ENCODE results near the gene ARHGEF4.

Gene ARHGEF4

DNA sequence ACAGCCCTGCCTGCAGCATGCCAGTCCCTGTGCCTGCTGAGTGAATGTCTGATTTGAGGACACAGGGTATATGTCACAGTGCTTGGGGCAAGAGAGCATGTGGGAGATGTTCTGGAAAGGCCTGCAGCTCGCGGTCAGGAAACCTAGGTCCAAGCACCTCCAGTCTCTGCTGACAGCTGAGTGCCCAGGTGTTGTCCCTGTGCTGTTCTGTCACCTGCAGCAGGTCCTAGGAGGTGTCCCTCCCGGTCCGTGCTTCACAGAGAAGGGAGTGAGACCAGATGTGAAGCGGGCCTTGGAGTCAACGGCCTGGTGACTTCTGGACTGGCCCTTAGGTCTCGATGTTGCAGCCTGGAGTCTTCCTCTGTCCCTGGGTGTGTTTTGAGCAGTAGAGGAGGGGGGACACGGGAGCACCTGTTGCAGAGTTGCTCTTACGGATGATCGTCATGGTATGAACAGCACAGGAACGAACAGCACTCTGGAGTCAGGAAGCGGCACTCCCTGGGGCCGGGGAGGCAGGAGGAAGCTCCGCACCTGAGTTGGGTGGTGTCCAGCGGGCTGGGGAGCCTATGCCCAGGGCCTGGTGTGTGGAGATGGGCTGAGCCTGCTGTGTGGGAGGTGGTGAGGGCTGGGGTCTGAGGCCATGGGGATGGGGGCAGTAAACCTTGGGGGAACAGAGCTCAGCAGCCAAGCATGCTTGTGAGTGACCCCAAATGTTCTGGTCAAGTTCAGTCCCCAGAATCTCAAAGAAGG is 21.6 kb upstream of the ARHGEF4 start:
- DNase-seq (ENCODE audit: low read depth, low spot score), result no peak

DNA sequence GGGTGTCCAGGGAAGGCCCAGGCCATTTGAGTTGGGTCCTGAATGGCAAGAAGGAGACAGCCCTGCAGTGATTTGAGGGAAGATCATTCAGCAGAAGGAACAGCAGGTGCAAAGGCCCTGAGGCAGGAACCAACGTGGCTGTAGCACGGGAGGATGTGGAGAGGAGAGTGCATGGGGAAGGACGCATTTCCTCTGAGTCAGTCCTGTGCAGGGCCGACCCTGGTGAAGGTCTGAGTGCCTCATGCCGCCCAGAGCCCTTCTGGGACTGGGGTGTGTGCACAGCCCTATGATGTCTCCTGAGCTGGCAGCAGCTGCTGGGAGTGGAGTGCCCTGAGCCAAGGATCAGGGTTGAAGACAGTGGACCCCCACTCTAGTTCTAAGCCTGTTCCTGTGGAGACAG is 17.9 kb upstream of the ARHGEF4 start:
- DNase-seq (ENCODE audit: low read depth, low spot score), result no peak

DNA sequence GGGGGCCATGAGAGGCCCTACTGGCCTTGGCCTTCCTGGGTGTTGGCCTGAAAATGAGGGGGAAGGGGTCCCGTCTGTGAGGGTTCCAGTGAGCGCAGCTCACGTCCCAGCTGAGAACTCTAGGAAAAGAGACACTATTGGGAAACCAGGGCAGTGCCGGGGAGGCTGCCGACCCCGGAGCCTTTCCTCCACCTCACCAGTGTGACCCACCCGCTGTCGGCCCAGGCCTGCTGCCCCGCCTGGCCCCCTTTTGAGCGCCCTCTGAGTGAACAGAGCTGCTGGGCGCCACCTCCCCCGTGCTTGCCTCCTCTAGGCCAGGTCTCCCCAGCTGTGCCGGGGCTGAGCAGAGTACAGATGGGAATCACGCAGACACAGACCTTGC is 17.5 kb upstream of the ARHGEF4 start:
- DNase-seq (ENCODE audit: low read depth, low spot score), result no peak

DNA sequence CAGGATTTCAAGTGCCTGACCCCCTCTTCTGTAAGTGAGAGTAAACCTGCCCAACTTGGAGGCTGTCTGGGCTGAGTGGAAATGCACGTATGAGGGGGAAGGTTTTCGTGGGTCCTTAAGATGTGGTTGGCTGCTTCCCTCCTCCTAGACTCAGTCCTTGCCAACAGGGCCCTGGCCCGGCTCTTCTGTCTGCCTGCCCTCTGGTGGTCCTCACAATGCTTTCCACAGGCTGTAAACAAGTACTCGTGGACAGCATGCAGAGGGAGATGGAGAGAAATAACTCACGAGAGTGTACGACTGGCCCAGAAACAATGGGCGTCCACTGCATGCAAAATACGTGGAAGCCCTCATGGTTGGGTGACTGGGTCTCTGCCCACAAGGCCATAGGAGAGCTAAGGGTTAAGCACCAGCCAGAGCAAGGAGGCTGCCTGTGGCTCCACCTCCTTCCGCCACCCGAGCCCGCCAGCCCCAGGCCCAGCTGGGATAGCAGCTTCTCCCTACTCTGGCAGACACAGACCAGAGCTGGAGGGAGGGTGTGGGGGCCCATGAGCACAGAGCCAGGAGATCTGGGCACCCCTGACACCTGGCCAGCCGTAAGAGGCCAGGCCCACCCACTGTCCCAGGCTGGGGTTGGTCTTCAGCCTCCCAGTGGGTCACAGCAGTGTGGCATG is 17.0 kb upstream of the ARHGEF4 start:
- no peak for DNase-seq (ENCODE audit: low read depth, low spot score)

DNA sequence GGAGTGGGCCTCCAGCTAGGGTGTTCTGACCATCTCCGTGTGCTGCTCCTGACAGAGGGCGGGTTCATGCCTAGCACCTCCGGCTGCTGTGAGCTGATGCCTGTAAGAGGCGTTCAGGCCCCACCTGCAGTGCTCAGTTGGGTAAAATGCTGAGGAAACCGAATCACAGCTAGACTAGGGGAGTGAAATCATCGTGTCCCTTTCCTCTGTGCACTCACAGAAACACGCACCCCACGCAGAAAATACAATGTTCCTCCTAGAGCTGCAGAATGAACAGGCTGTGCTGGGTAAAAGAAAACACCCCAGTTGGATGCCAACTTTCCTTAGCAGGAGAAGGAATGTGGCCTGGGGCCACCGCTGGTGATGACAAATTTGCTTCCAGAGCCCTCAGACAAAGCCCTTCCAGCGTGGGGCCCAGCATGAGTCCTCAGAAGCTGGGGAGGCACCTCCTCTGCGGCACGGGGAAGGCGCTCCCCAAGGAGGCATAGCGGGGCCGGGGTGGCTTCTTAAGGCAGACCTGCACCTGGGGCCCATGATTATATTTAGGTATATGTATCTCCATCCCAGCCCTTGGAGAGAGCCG is 16.3 kb upstream of the ARHGEF4 start:
- DNase-seq (ENCODE audit: low read depth, low spot score), result no peak

DNA sequence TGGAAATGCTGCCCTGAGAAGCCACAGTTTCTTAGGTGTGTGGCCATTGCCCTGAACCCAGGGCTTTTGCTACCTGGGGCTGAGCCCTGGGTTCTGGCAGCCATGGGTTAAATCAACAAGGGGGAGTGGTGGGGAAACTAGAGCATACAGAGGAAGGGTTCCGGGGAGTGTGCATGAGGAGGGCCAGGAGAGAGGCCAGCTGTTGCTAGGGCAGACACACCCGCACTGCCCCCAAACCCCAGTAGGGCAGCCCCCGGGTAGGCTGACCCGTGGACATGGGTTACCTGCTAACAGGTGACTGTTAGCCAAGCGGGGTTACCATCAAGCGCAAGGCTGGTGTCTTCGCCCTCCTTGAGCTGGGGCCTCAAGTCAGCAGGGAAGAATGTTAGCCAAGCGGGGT is 14.8 kb upstream of the ARHGEF4 start:
- DNase-seq (ENCODE audit: low read depth, low spot score), result no peak

DNA sequence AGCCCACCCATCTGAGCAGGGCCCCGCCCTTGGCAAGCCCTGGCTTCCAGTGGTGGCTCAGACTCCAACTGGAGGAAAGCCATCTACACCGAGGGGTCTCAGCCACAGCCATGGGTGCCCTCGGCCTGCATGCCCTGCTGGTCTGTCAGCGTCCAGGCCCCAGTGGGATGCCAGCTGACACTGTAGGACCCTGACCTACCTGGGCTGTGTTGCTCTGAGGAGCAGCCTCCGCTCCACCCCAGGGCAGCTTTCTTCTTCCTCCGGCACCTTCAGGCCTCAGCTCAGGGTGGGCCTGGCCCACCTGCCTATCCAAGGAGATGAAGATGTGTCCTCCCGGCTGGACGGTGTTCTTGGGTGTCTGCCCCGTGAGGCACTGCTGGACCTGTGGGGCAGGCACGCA is 13.9 kb upstream of the ARHGEF4 start:
- DNase-seq (ENCODE audit: low read depth, low spot score), result no peak

DNA sequence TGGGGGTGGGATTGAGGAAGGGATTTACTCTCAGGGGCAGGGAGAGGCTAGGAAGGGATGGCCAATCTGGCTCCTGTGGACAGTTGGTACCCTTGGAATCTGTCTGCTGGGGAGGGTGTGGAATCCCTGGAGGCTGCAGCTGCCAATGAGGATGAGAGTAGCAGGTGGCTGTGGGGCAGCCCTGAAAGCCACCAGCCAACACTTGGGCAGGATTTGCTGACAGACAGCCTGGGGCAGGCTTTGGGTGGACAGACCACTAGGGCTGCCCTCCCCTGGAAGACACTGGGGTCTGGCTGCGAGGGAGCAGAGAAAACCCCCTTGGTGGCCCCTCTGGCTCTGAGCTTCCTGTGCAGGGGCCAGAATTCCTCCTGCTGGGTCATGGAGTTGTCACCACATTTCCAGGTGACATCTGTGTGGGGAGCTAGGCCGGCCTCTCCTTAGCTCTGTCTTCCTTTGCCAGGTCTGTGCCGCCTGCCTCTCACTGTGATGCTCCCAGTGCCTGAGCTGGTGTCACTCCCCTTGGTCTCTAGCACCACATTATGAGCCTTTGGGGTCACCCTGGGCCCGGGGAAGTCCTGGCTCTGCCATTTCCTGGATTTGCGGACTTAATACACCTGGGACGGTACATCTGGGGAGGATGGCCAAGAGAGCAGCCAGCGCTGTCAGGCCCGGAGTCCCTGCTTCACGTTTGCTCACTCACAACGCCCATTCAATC is 13.4 kb upstream of the ARHGEF4 start:
- no peak for DNase-seq (ENCODE audit: low read depth, low spot score)

DNA sequence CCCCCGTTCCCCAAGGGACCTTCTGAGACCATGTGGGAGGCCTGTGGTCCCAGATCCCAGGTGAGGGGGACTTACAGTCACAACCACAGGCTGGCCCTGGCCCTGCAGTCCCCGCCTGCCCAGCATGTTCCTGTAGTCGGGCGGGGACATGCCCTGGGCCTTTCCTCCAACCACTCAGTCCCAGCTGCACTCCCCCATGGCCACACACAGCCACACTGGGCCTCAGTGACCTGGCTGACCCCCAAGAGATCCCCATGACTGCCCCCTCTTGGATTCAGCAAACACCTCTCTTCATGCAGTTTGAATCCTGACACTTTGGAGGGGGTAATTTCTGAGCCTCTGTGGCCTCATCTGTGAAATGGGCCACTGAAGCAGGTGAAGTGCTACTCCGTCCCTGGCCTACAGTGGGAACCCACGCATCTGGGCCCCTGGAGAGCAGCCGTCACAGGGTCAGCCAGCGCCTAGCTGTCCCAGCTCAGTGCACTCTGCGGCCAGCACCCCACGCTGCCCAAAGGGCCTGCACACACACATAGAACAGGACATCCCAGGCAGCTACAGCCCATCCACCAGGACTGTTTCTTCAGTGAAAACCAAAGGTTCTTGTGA is 12.7 kb upstream of the ARHGEF4 start:
- DNase-seq (ENCODE audit: low read depth, low spot score), result no peak

DNA sequence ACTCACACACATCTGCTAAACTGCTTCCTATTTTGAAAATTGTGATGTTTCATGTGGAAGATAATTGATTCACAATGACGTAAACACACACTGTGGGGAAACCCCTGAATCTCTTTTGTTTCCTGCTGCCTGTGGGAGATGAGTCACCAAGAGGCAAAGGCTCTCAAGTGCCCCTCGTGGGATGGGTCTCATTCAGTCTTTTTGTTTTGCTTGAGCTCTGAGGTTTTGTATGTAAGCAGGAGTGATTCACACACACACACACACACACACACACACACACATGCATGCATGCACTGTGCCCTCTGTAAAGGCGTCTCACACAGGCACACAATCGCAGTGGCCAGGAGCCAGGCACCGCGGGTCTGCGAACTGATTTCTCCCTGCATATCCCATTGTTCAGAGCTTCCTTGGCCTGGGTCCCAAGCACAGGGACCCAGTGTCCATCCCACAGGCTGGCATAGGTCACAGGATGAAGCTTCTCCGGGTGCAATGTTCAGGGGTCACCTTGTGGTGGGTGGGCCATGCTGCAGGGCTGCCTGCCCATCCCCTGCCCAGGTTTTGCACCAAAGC is 12.1 kb upstream of the ARHGEF4 start:
- no peak for DNase-seq (ENCODE audit: low read depth, low spot score)

DNA sequence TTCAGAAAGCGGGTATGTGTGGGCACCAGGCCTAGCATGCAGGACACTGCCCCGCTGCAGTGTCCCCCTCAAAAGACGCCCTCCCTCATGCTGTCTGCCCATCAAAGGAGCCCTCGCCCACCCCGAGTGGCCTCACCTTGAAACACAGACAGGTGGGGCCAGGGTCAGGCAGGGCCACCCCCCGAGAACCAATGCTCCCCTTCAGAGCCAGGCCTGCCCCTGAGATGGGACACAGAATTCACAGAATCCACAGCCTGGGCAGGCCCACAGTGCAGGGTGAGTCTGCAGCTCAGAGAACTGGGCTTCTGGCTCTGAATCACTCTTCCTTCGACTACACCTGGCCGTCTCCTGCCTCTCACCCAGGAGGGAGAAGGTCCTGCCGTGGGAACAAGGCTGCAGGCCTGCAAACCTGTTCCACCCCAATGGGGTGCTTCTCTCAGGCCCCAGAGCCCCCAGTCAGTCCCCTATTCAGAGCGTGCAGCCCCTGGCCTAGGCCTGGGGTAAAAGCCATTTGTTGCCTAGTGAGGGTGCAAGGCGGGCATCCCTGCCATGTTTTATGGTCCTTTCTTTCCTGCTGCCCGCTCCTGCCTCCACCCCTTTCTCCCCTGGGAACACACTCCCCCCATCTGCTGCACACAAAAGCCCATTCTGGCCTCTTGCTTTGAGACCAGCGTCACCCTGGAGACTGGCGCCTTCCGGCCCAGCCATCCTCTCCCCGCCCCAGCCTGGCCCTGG is 11.3 kb upstream of the ARHGEF4 start:
- DNase-seq (ENCODE audit: low read depth, low spot score), result no peak

DNA sequence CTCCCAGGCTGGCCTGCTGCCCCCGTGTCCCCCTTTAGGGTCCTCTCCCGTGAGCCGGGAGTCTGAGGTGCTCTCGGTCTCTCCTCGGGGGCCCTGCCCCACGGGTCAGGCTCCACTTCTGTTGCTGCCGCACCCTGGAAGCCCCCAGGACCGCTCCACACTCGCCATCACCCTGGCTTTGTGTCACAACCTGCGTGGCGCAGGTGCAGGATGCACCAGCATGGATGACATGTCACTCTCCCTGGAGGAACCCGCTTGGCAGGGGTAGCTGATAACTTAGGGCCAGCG is 10.8 kb upstream of the ARHGEF4 start:
- DNase-seq (ENCODE audit: low read depth, low spot score), result no peak

DNA sequence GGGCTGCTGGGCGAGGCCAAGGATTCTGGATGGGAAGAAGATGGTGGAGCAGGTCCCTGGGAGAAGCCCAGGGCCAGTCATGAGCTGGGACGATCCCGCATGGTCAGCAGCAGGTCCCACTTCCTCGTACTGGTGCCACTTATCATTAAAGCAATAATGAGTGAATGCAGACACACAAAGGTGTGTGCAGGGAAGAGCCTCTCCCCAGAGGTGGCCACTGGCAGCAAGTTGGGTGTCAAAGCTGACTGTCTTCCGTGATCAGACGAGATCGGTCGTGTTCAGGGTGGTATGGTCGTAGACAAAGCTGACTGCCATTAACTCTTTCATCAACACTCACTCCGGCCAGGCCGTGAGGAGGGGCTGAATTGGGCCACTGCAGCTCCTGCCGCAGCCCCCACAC is 10.3 kb upstream of the ARHGEF4 start:
- DNase-seq (ENCODE audit: low read depth, low spot score), result no peak

DNA sequence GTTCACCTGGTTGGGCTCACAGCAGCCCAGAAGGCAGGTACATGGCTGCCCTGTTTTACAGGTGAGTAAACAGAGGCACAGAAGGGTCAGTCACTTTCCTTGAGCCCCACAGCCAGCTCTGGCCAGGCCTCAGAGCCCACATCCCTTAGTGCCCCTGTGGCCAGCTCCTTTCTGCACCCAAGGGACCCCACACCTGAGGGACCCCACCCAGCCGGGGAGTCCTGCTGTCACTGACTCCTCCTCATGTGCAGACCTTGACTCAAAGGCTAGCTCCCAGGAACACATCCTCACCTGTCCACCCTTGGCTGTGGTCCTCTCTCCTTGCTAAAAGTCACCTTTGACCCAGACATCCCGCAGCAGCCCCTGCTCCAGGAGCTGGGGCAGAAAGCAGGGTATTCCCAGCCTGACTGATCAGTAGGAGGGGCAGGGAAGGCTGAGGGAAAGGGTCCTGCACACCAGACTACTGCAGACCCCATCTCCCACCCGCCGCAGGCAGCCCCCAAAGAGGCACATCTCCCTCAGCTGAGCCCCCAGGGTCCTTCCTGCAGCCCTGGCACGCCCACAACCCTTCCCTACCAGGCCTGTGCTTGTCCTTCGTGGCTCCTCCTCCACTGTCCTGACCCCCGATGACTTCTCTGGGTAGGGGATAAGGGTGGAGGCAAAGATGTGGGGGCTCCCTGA is 9.8 kb upstream of the ARHGEF4 start:
- no peak for DNase-seq (ENCODE audit: low read depth, low spot score)

DNA sequence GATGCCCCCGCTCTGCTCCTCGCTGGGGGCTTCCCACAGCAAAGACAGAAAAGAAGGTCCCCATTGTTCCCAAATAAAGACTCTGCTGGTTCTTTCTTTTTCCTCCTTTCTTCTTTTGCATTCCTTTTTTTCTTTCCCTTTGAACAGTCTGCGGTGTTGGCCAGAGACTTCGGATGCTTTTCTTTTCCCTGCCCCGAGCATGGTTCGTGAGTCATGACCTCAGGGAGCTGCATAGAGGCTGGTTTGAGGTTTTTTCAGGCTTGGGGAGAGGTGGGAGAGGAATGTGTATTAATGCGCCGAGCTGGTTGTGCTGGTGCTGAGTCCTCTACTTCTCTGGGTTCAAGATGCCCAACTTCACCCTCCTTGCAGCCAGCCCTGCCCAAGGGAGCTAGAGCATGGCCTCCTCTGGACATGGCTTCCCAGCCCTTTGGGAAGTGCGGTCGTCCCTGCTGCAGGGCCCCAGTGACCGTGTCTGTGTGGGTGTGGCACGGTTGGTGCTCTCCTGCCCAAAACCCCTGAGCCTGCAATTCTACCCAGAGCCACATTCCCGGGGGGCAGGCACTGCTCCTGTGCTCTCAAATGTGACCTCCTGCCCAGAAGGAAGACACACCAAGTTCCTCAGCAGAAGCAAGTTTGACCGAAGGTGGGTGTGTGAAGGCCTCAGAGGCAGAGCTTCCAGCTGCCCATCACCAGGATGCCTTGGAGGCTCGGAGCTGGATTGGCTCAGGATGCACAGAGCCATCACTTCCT is 9.0 kb upstream of the ARHGEF4 start:
- DNase-seq (ENCODE audit: low read depth, low spot score), result no peak

DNA sequence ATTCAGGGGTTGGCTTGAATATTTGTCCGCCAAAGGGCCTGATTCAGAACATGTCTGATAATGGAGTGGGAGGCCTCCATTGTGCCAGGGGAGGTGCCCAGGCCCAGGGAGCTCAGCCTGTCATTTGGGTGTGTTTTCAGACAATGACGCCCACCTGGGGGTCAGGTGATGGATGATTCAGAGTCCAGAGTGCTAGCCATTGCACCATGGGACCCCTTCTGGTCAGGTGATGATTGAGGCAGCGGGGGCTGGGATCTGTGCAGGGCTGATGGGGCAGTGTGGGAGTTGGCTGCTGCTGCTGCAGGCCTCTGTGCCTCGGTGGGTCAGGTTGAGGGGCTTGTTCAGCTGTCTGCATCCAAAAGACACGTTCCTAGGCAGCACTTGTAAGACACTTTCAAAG is 8.3 kb upstream of the ARHGEF4 start:
- DNase-seq (ENCODE audit: low read depth, low spot score), result no peak

DNA sequence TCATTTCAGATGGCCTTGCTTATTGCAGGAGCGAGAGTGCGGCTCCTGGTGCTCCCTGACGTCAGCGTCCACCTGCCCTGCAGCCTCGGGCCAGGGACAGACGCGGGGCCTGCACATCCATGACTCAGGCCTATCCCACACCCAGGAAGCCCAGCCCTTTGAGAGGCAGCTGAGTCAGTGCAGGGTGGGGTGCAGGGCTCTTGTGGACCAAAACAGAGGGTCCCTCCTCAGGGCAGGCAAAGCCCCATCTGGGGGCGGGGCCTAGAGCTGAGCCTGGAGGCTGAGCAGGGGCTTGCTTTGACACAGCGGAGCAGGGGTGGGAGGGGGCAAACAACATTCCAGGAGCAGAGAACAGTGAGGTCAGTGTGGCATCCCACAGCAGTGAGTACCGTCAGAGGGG is 7.7 kb upstream of the ARHGEF4 start:
- no peak for DNase-seq (ENCODE audit: low read depth, low spot score)

DNA sequence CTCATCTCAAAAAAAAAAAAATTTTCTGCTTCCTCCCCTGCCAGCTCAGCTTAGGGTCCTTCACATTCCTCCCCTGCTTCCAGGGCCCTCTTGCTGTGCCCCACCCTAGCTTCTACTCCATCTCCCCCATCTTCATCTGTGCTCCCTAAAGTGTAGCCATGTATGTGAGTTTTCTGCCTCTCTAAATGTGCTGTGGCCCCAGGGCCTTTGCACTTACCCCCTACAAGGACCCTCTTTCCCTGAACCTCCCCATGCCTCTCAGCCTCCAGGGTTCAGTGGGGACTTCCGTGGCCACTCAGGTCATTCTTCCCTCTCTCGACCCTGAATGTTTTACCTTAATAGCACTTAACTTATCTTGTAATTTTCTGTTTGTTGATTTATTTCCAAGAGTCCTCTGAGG is 6.2 kb upstream of the ARHGEF4 start:
- DNase-seq (ENCODE audit: low read depth, low spot score), result no peak

DNA sequence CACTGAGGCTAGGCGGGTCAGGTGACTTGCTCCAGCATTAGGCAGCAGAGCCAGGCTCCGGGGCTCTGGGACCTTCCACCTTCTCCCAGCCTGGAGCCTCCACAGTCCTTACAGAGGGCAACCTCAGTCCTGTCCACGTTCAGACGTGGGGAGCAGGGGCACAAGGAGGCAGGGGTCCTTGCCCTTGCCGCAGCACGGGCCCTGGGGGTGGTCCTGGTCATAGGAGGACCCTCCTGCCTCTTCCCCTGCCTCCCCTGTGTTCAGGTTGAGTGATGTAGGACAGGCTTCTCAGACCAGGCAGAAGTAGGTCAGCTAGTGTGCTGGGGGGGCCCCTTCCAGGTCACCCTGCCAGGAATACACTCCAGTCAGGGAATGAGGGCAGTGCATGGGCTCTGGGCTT is 5.4 kb upstream of the ARHGEF4 start:
- no peak for DNase-seq (ENCODE audit: low read depth, low spot score)

DNA sequence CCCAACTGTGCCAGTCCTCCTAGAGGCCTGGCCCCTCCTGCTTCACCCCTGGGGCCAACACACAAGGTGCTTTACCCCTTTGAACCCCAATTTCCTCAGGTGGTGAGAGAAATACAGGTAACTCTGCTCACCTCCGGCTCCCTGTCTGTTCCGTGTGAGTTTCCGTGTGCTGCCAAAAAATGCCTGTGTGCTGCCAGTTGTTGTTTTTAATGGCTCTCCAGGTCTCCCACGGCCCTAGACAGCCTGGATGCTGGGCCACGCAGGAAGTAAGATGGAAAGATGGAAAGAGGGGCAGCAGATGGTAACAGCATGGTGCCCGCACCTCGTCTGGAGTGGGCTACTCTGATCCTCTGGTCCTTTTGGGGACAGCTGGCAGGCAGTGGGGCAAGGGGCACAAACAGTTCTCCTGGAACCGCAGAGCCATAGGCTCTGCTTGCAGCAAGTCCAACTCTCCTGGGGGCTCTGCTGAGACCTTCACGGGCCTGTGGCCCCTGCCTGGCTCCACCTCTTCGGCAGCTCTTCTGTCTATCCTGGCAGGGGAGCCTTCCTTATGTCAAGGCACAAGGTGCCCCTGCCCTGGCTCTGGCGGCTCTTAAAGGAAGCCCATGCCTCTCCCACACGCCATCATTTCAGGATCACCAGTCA is 4.3 kb upstream of the ARHGEF4 start:
- no peak for DNase-seq (ENCODE audit: low read depth, low spot score)
